OCI-LY3 (cell line): ENCODE data around the gene FADS3.

Experiments
- EZH2phosphoT487 ChIP-seq: fragments of 200-600 bp; shearing (Covaris generic); IDR thresholded peaks from 2 replicates; pipeline ENCODE4 v1.6.1; 2018; ENCODE audit warnings: antibody characterized with exemption, mixed run types, low read depth
- TF ChIP-seq, protein P1 (sequence below): fragments of 200-600, 300-600 bp; sonication (generic); IDR thresholded peaks from 2 replicates; pipeline ENCODE4 v1.5.1; 2014; ENCODE audit warnings: antibody characterized with exemption, low read length, low read depth

DNA sequence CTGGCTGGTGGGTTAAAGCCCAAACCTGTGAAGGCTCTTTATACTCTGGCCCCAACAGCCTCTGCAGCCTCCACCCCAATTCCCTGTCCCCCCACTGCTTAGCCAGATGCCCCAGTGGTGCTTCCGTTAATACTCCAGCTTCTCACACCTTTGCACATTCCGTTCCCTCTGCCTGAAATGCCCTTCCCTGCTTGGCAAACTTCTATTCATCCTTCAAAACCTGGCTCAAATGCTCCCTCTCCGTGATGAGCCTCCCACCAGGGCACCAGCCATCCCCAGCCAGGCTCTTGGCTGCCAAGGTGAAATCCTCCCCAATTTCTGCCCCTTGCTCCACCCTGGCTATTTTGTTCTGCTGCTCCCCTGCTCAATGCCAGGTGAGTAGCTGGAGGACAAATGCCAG lies 12.5 kb upstream of the FADS3 start:
- TF ChIP-seq, protein P1, sequence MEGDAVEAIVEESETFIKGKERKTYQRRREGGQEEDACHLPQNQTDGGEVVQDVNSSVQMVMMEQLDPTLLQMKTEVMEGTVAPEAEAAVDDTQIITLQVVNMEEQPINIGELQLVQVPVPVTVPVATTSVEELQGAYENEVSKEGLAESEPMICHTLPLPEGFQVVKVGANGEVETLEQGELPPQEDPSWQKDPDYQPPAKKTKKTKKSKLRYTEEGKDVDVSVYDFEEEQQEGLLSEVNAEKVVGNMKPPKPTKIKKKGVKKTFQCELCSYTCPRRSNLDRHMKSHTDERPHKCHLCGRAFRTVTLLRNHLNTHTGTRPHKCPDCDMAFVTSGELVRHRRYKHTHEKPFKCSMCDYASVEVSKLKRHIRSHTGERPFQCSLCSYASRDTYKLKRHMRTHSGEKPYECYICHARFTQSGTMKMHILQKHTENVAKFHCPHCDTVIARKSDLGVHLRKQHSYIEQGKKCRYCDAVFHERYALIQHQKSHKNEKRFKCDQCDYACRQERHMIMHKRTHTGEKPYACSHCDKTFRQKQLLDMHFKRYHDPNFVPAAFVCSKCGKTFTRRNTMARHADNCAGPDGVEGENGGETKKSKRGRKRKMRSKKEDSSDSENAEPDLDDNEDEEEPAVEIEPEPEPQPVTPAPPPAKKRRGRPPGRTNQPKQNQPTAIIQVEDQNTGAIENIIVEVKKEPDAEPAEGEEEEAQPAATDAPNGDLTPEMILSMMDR: no peak
- TF ChIP-seq EZH2phosphoT487: no peak
